GM18867 (cell line): ENCODE measurements around the gene PHF13.
"Not testable (repeated sequence)": the region's sequence is repeated elsewhere in the genome, so short reads cannot be mapped to it uniquely, and the experiment has no call there.

Source experiments
- ATAC-seq: cut with Tn5 transposase; IDR thresholded peaks from one replicate; pipeline ENCODE4 v1.9.1; 2021; ENCODE audit warnings: mild to moderate bottlenecking, moderate library complexity; ENCODE audit not compliant: unreplicated experiment

The PHF13 gene

GRCh38 chr1:6627031-6627430 is 13.5 kb downstream of the PHF13 start:
- ATAC-seq, result no peak

GRCh38 chr1:6627841-6628545 is 14.5 kb downstream of the PHF13 start:
- ATAC-seq, result no peak

- no peak for ATAC-seq
Measured at GRCh38 chr1:6628971-6629479, 15.5 kb downstream of the PHF13 start.

- no peak for ATAC-seq
Measured at GRCh38 chr1:6630027-6630426, 16.5 kb downstream of the PHF13 start.

- ATAC-seq, result no peak
Measured at GRCh38 chr1:6631058-6631457, 17.5 kb downstream of the PHF13 start.

GRCh38 chr1:6632588-6633514 is 19.3 kb downstream of the PHF13 start:
- no peak for ATAC-seq

- no peak for ATAC-seq
Measured at GRCh38 chr1:6634371-6635052, 21.0 kb downstream of the PHF13 start.

GRCh38 chr1:6635161-6635909 is 21.8 kb downstream of the PHF13 start:
- ATAC-seq, result no peak

- no peak for ATAC-seq
Measured at GRCh38 chr1:6635910-6636760, 22.6 kb downstream of the PHF13 start.

GRCh38 chr1:6636778-6637177 is 23.2 kb downstream of the PHF13 start:
- ATAC-seq, result not testable (repeated sequence)

GRCh38 chr1:6637770-6638169 is 24.2 kb downstream of the PHF13 start:
- no peak for ATAC-seq

GRCh38 chr1:6638226-6638625 is 24.7 kb downstream of the PHF13 start:
- ATAC-seq, result no peak

GRCh38 chr1:6640867-6641266 is 27.3 kb downstream of the PHF13 start:
- not testable (repeated sequence) for ATAC-seq

- ATAC-seq, result no peak
Measured at GRCh38 chr1:6645018-6645417, 31.5 kb downstream of the PHF13 start.

- no peak for ATAC-seq
Measured at GRCh38 chr1:6646499-6647148, 33.1 kb downstream of the PHF13 start.

GRCh38 chr1:6648556-6648955 is 35.0 kb downstream of the PHF13 start:
- no peak for ATAC-seq

GRCh38 chr1:6651909-6652308 is 38.4 kb downstream of the PHF13 start:
- no peak for ATAC-seq

- no peak for ATAC-seq
Measured at GRCh38 chr1:6652986-6653385, 39.5 kb downstream of the PHF13 start.
